ENCODE data around the gene GADL1. TPM values are rescaled to one million over a fixed set of nuclear protein-coding genes. Genes with fewer than 3 reads are reported as not detected.

Gene GADL1
- total and polyA plus RNA-seq, 2 experiments from 2014 or later: not detected

GRCh38 chr3:30864132-30864531 lies 30.3 kb downstream of the GADL1 start:
- H2AFZ ChIP-seq: no peak overlapping the region
- H3K9ac ChIP-seq: no peak overlapping the region
- TF ChIP-seq EZH2phosphoT487 (IDR thresholded peaks at IDR 0.05; ENCODE audit: insufficient read depth, low read depth) (no peak), EZH2 (IDR thresholded peaks at IDR 0.05; ENCODE audit: insufficient read depth, poor library complexity, severe bottlenecking) (no peak)
- H3K4me3 ChIP-seq: no peak overlapping the region
- H3K9me3 ChIP-seq (ENCODE audit: low read depth): no peaks in the 10 kb centered on the region
- no peaks in the 10 kb centered on the region for H3K9me2 ChIP-seq (ENCODE audit: insufficient read depth)
- H4K20me1 ChIP-seq (ENCODE audit: insufficient read depth): no peaks in the 10 kb centered on the region
- H3K36me3 ChIP-seq (ENCODE audit: low read depth): no peaks in the 10 kb centered on the region
- H3K4me1 ChIP-seq (ENCODE audit: insufficient read depth): peaks cover 6% of the 10 kb centered on the region
- in situ Hi-C loops (cut with MboI): no loop called here
- H3F3A ChIP-seq (ENCODE audit: insufficient read depth): no peaks in the 10 kb centered on the region
- no peaks in the 10 kb centered on the region for H3K27me3 ChIP-seq (replicated peaks; ENCODE audit: insufficient read depth)
- no peak overlapping the region for H3K4me2 ChIP-seq (ENCODE audit: unreplicated experiment)
- no peak overlapping the region for H3K27ac ChIP-seq
- H3K79me2 ChIP-seq (ENCODE audit: insufficient read depth): no peaks in the 10 kb centered on the region
- 72 to 79% methylated on average over 5 of the region's 5 CpGs for WGBS, 2 experiments (ENCODE audit: low coverage in 1 of 2, low lambda C conversion rate in 2 of 2, missing lambda C conversion rate in 2 of 2)
- DNase-seq: no peak

- 77 to 81% methylated on average over 2 of the region's 2 CpGs for WGBS, 2 experiments (ENCODE audit: low coverage in 1 of 2, low lambda C conversion rate in 2 of 2, missing lambda C conversion rate in 2 of 2)
- Histone ChIP-seq H3K4me3 (no peak overlapping the region), H3K9me2 (ENCODE audit: insufficient read depth) (no peaks in the 10 kb centered on the region), H2AFZ (no peak overlapping the region), H3K4me2 (ENCODE audit: unreplicated experiment) (no peak overlapping the region), H3K4me1 (ENCODE audit: insufficient read depth) (peaks cover 6% of the 10 kb centered on the region), H3K9ac (no peak overlapping the region), H3K27me3 (replicated peaks; ENCODE audit: insufficient read depth) (no peaks in the 10 kb centered on the region), H3K79me2 (ENCODE audit: insufficient read depth) (no peaks in the 10 kb centered on the region), H3K9me3 (ENCODE audit: low read depth) (no peaks in the 10 kb centered on the region), H4K20me1 (ENCODE audit: insufficient read depth) (no peaks in the 10 kb centered on the region), H3F3A (ENCODE audit: insufficient read depth) (no peaks in the 10 kb centered on the region), H3K36me3 (ENCODE audit: low read depth) (no peaks in the 10 kb centered on the region), H3K27ac (no peak overlapping the region)
- TF ChIP-seq EZH2phosphoT487 (IDR thresholded peaks at IDR 0.05; ENCODE audit: insufficient read depth, low read depth) (no peak), EZH2 (IDR thresholded peaks at IDR 0.05; ENCODE audit: insufficient read depth, poor library complexity, severe bottlenecking) (no peak)
- DNase-seq: no peak
- in situ Hi-C loops (cut with MboI): no loop called here
Observed at GRCh38 chr3:30862004-30862403, 32.5 kb downstream of the GADL1 start.

- Histone ChIP-seq H3K79me2 (ENCODE audit: insufficient read depth) (no peaks in the 10 kb centered on the region), H3K4me2 (ENCODE audit: unreplicated experiment) (no peak overlapping the region), H3K4me3 (no peak overlapping the region), H3K9ac (no peak overlapping the region), H3F3A (ENCODE audit: insufficient read depth) (no peaks in the 10 kb centered on the region), H3K9me2 (ENCODE audit: insufficient read depth) (no peaks in the 10 kb centered on the region), H3K27ac (no peak overlapping the region), H2AFZ (no peak overlapping the region), H3K36me3 (ENCODE audit: low read depth) (no peaks in the 10 kb centered on the region), H3K4me1 (ENCODE audit: insufficient read depth) (peaks cover 12% of the 10 kb centered on the region), H3K27me3 (replicated peaks; ENCODE audit: insufficient read depth) (no peaks in the 10 kb centered on the region), H4K20me1 (ENCODE audit: insufficient read depth) (no peaks in the 10 kb centered on the region), H3K9me3 (ENCODE audit: low read depth) (no peaks in the 10 kb centered on the region)
- no peak for DNase-seq
- TF ChIP-seq EZH2 (IDR thresholded peaks at IDR 0.05; ENCODE audit: insufficient read depth, poor library complexity, severe bottlenecking): no peak
- TF ChIP-seq EZH2phosphoT487 (IDR thresholded peaks at IDR 0.05; ENCODE audit: insufficient read depth, low read depth): no peak
- WGBS, 2 experiments (ENCODE audit: low coverage in 1 of 2, low lambda C conversion rate in 2 of 2, missing lambda C conversion rate in 2 of 2): 85% methylated on average over 5 of the region's 5 CpGs
- in situ Hi-C loops (cut with MboI): no loop called here
Observed at GRCh38 chr3:30858894-30859389, 35.5 kb downstream of the GADL1 start.

GRCh38 chr3:30855400-30856292 lies 38.8 kb downstream of the GADL1 start:
- Histone ChIP-seq H3K9ac (no peak overlapping the region), H3K4me2 (ENCODE audit: unreplicated experiment) (peak overlapping the region; percentile 32), H3K27me3 (replicated peaks; ENCODE audit: insufficient read depth) (no peaks in the 10 kb centered on the region), H3K36me3 (ENCODE audit: low read depth) (no peaks in the 10 kb centered on the region), H3K79me2 (ENCODE audit: insufficient read depth) (no peaks in the 10 kb centered on the region), H3F3A (ENCODE audit: insufficient read depth) (no peaks in the 10 kb centered on the region), H3K4me3 (no peak overlapping the region), H2AFZ (no peak overlapping the region), H3K9me3 (ENCODE audit: low read depth) (no peaks in the 10 kb centered on the region), H3K27ac (no peak overlapping the region), H4K20me1 (ENCODE audit: insufficient read depth) (no peaks in the 10 kb centered on the region), H3K4me1 (ENCODE audit: insufficient read depth) (peaks cover 12% of the 10 kb centered on the region), H3K9me2 (ENCODE audit: insufficient read depth) (no peaks in the 10 kb centered on the region)
- WGBS, 2 experiments (ENCODE audit: low coverage in 1 of 2, low lambda C conversion rate in 2 of 2, missing lambda C conversion rate in 2 of 2): 39 to 42% methylated on average over 6 of the region's 6 CpGs
- TF ChIP-seq EZH2phosphoT487 (IDR thresholded peaks at IDR 0.05; ENCODE audit: insufficient read depth, low read depth): no peak
- TF ChIP-seq EZH2 (IDR thresholded peaks at IDR 0.05; ENCODE audit: insufficient read depth, poor library complexity, severe bottlenecking): no peak
- peak; percentile 61 for DNase-seq
- in situ Hi-C loops (cut with MboI): no loop called here
